Measurements from ENCODE around the gene IRF4. TPM values are rescaled to one million over a fixed set of nuclear protein-coding genes. Genes with fewer than 3 reads are reported as not detected.

IRF4 gene
- total RNA-seq, 1 donor from 2014 or later: not detected

- Mint-ChIP-seq H3K9me3 (peaks cover 5% of the 10 kb centered on the region), H3K36me3 (no peaks in the 10 kb centered on the region), H3K27ac (no peak overlapping the region), H3K4me1 (no peaks in the 10 kb centered on the region), H3K4me3 (no peak overlapping the region), H3K27me3 (ENCODE audit: low read depth) (peaks cover 16% of the 10 kb centered on the region)
- no peak for TF ChIP-seq CTCF (IDR thresholded peaks at IDR 0.05; ENCODE audit: unreplicated experiment)
- DNase-seq (ENCODE audit: low spot score in 2 of 2, unreplicated experiment in 2 of 2): no peak
Observed at GRCh38 chr6:456358-456867, 64.9 kb downstream of the IRF4 start.

GRCh38 chr6:456887-457286 lies 65.3 kb downstream of the IRF4 start:
- Mint-ChIP-seq H3K27me3 (ENCODE audit: low read depth) (peaks cover 18% of the 10 kb centered on the region), H3K4me1 (no peaks in the 10 kb centered on the region)

More at GRCh38 chr6:456887-457286, 65.3 kb downstream of the IRF4 start:
- no peak for TF ChIP-seq CTCF (IDR thresholded peaks at IDR 0.05; ENCODE audit: unreplicated experiment)
- H3K36me3 Mint-ChIP-seq: no peaks in the 10 kb centered on the region
- H3K9me3 Mint-ChIP-seq: peaks cover 5% of the 10 kb centered on the region
- no peak for DNase-seq (ENCODE audit: low spot score in 2 of 2, unreplicated experiment in 2 of 2)
- no peak overlapping the region for H3K4me3 Mint-ChIP-seq
- no peak overlapping the region for H3K27ac Mint-ChIP-seq

Other genes starting within 250 kb of the IRF4 start
- gene DUSP22, start 99.3 kb upstream of the IRF4 start, total RNA-seq: 29.9 to 32.0 TPM (median 30.9 TPM) in 3 replicates

Measured in mesothelial cell of epicardium (in vitro differentiated cells).